Ecto neural progenitor cell (in vitro differentiated cells): ENCODE results near the gene KLF2.
"Not testable (repeated sequence)": the region's sequence is repeated elsewhere in the genome, so short reads cannot be mapped to it uniquely, and the experiment has no call there.

Experiments used
- DNase-seq: peaks from one replicate; pipeline ENCODE4 v3.0.0-alpha.2; 2018; ENCODE audit warnings: low spot score

The KLF2 gene

DNA sequence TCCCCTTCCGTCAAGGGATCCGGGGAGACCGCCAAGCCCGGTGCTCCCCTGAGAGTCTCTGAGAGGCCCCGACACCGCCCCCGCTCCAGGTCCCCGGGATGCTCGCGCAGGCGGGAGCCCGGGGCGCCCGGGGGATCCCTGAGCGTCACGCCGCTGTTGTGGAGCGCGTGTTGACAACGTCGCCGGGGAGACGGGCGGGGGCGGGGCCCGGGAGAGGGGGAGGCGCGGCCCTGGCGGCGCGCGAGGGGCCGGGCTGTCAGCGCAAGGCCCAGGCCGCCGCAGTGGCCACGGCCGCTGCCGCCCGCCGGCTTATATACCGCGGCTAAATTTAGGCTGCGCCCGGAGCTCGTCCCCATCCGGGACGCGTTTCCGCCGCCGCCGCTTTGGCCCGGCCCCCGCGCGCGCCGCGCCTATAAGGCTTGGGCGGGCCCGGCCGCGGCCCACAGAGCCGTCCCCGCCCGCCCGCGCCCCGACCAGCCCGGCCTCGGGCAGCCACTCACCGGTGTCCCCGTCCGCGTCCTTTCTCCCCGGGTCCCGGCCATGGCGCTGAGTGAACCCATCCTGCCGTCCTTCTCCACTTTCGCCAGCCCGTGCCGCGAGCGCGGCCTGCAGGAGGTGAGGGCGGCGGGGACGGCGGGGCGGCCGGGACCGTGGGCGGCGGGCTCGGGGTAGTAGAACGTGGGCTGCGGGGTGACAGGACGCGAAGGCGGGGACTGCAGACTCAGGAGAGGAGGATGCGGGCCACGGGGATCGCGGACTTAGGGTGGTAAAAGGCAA, at the start of gene KLF2:
Gene KLF2 (plus strand): TSS at position 443 of the 777 bp plus-strand sequence. CDS start 98 bp downstream, at position 541.
- DNase-seq, result peak; percentile 84

DNA sequence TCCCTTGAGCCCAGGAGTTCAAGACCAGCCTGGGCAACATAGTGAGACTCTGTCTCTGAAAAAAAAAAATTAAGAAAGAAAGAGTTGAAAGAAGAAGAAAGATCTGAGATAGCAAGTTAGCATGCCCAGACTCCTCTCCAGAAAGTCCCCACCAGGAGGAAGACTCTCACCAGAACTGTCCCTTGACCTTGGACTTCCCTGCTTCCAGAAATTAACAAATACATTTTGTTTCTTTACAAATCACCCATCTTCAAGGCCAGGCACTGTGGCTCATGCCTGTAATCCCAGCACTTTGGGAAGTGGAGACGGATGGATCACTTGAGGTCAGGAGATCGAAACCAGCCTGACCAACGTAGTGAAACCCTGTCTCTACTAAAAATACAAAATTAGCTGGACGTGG, 44.3 kb upstream of the KLF2 start:
- DNase-seq, result no peak

DNA sequence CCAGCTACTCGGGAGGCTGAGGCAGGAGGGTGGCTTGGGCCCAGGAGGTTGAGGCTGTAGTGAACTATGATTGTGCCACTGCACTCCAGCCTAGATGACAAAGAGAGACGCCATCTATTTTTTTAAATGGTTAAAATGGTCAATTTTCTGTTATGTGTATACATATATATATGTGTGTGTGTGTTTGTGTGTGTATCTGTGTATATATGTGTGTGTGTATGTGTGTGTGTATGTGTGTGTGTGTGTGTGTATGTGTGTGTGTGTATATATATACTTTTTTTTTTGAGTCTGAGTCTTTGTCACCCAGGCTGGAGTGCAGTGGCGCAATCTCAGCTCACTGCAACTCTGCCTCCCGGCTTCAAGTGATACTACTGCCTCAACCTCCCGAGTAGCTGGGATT, 42.9 kb upstream of the KLF2 start:
- no peak for DNase-seq

DNA sequence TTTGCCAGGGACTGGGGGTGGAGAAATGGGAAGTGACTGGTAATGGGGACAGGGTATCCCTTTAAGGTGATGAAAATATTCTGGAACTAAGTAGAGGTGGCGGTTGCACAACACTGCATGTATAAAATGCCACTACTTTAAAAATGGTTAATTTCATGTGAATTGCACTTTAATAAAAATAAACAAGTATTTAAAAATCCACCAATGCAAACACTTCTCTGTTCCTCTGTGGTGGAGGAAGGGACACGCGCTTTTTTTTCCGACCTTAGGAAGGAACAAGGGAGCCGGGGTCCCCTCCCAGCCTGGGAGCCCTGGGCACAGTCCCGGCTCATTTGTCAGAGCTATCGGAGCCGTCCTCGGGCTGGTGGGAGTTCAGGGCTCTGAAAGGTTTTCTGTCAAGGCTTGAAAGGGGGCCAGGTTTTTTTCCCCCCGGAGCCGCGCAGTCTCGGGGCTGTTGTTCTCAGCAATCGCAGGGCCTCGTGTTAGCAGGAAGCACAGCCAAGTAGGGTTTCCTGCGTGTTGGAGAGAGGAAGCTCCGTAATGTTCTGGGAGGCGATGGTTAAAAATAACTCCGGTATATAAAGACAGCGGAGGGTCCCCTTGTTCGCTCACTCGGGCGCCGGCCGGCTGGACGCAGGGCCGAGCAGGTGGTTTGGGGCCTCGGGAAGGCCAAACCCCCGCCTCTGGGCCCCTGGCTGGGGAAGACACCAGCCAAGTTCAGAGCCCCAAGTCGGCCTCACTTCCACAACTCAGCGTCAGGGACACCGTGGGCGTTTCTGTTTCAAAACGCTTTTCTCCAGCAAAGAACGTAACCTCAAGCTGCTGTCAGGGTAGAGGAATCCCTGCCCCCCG, 41.2 kb upstream of the KLF2 start:
- no peak for DNase-seq

DNA sequence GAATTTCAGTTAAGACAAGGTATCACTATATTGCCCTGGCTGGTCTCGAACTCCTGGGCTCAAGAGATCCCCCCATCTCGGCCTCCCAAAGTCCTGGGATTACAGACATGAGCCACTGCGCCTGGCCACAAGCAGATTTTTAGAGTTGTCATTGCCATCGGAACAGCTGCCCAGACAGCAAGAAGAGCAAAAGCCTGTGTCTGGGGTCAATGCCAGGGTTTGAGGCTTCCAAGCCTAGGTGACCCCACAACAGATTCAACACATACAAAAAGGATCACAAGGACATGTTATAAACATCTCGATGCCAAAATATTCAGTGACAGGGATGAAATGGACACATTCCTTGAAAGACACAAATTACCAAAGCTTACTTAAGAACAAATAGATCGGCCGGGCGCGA, 40.1 kb upstream of the KLF2 start:
- DNase-seq, result no peak

DNA sequence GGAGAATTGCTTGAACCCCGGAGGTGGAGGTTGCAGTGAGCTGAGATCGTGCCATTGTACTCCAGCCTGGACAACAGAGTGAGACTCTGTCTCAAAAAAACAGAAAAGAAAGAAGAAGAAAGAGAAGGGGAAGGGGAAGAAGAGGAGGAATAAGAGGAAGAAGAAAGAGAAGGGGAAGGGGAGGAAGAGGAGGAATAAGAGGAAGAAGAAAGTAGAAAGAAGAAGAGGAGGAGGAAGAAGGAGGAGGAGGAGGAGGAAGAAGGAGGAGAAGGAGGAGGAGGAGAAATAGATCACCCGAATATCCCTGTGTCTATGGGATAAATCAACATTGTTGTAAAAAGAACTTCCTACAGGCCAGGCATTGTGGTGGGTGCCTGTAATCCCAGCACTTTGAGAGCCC, 39.5 kb upstream of the KLF2 start:
- DNase-seq, result not testable (repeated sequence)

DNA sequence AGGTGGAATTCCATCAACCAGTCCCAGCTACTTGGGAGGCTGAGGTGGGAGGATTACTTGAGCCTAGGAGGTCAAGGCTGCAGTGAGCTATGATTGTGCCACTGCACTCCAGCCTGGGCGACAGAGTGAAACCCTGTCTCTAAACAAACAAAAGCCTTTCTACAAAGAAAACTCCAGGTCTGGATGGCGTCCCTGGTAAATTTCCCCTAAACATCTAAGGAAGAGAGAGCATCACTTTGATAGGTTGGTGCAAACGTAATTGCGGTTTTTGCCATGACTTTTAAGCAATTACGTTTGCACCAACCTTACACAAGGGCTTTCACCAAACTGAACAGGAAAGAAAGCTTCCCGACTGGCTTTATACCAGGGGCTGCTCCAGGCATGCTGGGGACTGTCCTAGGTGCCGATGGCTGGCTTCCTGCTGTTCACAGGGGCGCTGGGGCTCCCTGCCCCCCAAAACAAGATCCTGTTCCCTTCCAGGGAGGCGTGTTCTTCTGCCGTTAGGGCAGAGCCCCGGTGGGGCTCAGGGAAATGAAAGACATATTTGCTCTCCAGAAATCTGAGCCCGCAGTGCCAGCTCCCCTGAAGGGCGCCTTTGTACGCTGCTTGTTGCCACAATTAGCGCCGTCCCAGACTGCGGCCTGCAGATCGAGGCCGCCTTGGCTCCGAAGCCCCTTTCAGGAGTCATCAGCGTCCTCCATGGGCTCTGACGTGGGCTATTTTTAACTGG, 38.7 kb upstream of the KLF2 start:
- no peak for DNase-seq

DNA sequence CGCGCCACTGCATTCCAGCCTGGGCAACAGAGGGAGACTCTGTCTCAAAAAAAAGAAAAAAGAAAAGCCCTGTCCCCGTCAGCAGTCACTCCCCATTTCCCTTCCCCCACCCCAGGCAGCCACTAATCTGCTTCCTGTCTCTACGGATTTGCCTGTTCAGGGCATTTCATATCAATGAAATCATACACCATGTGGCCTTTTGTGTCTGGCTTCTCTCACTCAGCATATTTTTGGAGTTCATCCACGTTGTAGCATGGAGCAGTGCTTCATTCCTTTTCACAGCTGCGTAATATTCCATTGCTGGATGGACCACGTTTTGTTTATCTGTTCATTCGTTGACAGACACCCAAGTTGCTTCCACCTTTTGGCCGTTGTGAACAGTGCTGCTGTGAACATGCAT, 36.1 kb upstream of the KLF2 start:
- DNase-seq, result no peak

DNA sequence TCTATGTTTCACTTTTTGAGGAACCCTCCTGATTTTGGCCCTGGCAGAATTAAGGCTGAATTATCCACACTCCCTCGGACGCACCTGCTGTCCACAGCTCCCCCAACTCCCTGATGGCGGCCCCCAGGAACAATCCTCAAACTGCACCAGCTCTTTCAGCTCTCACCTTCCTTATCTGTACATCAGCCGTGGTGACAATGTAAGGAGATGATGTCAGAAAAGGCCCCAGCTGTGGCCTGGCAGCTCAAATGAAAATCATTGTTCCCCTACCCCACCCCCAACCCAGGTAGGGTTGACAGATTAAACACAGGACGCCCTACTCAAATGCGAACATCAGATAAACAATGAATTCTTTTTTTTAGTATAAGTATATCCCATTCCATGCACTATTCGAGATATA, 35.0 kb upstream of the KLF2 start:
- DNase-seq, result no peak

DNA sequence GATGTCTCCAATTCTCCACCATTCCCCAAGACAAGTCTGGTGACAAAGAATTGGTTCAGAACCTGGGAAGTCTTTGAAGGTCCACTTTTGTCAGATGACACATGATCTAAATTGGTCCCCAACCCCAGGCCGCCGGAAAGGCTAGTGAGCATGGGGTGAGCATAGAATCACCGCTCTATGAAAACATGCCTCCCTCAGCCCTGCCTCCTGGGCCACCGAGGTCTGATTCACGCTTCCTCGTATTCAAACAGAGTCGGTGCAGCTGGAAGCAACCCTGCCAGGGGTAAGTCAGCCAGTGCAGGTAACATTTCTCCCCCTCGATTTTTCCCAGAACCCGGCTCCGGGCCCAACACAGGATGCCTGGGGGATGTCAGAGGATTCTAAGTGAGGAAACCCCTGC, 33.9 kb upstream of the KLF2 start:
- no peak for DNase-seq

DNA sequence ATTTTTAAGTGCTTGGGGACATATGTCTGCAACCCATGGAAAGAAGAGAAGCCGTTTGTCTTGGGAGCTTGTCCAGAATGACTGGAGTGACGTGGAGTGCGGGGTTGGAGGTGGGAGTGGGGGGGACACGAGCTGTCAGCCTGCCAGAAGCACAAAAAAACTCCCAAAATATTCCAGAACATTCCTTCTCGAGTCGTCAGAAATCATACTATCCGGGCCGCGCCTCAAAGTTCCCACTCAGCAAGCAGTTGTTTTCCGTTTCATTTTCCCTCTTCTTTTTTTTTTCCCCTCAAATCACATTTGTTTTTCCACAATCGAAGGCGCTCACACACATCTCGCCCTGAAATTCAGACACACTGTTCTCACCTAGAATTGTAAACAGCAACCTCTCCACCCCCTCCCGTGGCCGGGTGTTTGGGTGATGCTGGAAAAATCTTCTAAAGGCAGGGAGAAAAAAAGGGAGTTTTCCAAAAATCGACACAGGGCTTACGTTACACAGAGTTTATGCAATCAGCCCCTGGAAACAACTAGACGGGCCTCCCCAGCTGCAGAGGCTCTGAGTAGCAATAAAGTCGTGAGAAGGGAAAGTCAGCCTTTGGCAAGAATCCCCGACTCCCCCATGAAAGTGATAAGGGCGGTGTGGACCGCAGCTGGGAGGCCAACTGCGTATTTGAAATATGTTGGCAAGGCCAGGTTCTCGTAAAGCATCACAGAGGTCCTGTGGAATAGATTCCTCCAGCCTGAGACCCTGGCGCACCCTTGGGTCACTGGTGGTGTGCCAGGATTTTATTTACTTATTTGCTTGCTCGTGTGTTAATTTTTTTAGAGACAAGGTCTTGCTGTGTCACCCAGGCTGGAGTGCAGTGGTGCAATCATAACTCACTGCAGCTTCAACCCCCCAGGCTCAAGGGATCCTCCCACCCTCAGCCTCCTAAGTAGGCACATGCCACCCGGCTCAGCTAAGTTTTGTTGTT, 31.2 kb upstream of the KLF2 start:
- DNase-seq, result no peak

DNA sequence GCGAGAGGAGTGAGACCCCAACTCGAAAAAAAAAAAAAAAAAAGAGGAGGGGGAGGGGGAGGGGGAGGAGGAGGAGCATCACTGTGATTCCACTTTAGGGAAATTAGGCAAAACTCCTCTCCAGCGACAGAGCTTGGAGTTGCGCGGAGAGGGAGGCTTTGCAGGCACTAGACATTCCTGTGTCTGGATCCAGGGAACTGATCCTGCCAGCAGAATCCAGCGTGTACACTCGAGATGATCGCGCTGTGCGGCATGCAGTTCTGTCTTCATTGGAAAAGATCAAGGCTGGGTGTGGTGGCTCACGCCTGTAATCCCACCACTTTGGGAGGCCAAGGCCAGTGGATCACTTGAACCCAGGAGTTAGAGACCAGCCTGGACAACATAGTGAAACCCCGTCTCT, 29.6 kb upstream of the KLF2 start:
- DNase-seq, result no peak

DNA sequence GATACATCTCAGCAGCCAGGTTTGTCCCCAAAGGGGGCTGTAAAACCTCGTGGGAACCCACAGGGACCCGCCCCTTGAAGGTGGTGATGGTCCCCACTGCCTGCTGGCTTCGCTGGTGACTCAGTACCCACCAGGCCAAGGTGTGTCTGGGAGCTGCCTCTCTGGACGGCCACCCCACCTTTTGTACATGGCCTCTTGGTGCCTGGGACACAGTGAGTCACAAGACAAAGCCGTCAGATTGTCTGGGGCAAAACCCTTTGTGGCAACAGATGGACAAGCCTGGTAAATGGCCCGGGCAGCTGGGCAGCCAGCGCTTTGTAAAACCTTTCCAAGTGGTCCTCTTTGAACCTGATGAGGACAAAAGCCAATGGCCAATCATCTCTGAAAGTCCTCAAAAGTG, 27.9 kb upstream of the KLF2 start:
- DNase-seq, result no peak

DNA sequence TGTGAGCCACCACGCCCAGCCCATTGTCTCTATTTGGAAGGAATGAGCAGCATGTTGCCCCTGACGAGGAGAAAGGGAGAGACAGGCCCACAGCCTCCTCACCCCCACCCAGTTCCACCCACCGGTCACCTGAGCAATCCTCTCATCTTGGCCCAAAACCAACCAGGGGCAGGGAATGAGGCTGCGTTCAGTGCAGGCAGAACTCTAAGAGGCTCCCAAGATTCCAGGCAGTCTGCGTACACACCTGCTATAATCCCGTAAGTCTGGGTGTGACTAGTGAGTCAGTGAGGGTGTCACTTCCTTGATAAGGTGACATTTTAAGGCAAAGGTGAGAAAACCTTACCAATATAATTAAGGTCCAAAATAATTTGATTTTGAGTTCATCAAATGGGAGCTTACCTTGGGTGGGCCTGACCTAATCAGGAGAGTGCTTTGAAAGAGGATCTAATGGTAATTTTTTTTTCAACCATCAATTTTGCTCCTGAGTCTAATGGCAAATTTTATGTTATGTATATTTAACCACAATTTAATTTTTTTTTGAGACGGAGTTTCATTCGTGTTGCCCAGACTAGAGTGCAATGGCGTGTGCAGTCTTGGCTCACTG, 26.9 kb upstream of the KLF2 start:
- DNase-seq, result no peak

DNA sequence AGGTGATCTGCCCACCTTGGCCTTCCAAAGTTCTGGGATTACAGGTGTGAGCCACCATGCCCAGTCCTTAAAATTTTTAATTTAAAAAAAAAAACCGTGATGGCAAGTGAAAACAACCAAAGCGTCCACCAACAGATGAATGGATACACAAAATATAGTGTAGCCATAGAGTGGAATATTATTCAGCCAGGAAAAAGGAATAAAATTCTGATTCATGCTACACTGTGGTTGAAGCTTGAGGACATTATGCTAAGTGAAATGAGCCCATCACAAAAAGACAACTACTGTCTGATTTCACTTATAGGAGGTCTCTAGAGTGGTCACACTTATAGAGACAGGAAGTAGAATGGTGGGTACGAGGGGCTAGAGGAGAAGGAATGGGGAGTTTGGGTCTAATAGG, 26.3 kb upstream of the KLF2 start:
- no peak for DNase-seq

DNA sequence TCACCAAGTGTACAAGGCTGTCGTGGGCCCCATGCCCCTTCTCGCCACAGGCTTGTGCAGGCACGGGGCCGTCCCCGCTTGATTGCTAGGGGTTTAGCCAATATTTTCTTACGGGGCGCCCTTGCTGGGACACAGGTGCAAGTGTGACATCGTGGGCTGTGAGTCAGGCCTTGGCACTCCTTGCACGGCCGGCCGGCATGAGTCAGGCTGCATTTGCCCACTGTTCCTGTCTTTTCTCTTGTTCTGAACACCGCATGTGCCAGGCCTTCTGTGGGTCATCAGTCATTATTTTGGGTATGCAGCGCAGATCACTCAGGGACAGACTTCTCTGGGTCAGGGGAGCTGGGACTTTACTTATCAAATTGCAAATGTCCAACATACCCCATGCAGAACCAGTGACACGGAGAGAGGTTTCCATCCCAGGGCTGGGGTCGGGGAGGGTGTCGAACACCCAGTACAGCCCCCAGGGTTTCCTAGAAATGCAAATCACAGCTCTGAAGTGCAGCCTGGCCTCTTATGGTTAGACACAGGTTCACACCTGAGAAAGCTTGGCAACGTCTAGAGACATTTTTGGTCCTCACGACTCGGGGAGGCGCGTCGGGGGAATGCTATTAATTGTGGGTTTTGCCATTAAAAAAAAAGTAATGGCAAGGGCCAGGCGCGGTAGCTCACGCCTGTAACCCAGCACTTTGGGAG, 22.5 kb upstream of the KLF2 start:
- DNase-seq, result no peak

DNA sequence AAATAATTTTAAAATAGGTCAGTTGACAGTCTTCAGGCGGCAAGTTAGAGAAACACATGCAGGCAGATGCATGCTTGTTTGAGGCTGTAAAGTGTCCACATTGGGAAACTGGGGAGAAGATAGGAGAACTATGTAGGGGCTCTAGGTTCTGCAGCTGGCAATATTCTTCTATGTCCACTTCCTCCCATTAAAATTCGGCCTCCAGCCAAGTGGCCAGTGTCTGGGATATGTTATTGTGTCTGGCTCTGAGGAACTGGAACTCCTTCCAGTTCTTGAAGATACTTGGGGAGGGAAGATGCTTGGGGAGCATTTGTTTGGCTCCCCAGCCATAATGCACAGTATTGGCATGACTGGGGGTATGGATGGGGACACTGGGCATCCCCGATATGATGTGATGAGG, 20.9 kb upstream of the KLF2 start:
- no peak for DNase-seq

DNA sequence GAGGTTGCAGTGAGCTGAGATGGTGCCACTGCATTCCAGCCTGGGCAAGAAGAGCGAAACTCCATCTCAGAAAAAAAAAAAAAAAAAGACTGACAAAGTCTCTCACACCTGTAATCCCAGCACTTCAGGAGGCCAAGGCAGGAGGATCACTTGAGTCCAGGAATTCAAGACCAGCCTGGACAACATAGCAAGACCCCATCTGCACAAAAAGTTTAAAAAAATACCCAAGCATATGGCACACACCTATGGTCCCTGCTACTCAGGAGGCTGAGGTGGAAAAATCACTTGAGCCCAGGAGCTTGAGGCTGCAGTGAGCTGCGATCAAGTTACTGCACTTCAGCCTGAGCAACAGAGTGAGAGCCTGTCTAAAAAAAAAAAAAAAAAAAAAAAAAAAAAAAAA, 20.1 kb upstream of the KLF2 start:
- not testable (repeated sequence) for DNase-seq

DNA sequence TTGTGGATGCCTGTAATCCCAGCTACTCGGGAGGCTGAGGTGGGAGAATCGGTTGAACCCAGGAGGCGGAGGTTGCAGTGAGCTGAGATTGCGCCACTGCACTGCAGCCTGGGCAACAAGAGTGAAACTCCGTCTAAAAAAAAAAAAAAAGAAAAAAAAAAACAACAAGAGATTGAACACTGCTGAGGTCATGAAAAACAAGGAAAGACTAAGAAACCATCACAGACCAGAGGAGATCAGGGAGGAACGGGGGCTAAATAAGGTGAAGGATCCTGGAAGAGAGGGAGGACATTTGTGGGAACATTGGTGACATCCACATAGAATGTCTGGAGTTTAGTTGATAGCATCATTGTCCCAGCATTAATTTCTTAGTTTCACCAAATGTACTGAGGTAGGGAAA, 19.6 kb upstream of the KLF2 start:
- not testable (repeated sequence) for DNase-seq

DNA sequence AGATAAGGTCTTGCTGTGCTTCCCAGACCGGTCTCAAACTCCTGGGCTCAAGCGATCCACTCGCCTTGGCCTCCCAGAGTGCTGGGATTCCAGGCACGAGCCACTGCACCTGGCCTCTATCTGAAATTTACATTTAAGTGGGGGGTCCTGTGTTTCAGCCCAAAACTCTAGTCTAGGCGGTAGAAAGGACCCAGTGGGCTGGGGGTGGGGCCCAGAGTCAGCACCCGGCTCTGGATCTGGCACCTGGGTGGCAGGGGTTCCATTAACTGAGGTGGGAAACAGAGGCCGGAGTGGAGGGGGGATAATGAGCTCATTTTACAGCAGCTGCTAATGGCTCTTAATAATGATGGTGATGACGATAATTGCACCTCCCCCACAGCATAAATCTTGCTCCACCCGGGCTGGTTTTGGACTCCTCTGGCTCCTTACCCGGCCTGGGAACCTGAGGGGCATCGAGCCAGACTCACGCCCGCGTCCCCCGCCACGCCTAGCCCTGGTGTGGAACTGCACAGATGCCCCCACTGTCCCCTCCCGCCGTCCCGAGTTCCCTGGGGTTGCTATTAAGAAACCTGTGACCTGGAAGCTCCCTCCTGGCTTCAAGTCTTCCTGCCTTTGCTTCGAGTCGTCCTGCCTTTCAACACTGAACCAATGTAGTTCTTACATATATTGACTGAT, 17.8 kb upstream of the KLF2 start:
- no peak for DNase-seq
